WTC11 (cell line): ENCODE measurements around the gene TKT. TPM values are rescaled to one million over a fixed set of nuclear protein-coding genes. Genes with fewer than 3 reads are reported as not detected.

Experiments
- ATAC-seq: fragments of 200-7000 bp; cut with Tn5 transposase; 2 replicates; pipeline ENCODE4 v1.10.0; 2021; ENCODE audit warnings: mild to moderate bottlenecking, moderate library complexity
- CTCF ChIA-PET: fragments of 300-600 bp; sonication (Branson Sonifier 250); formaldehyde crosslinking; loops from one replicate; lab custom pipeline; 2021; ENCODE audit warnings: antibody characterized with exemption; lab: Charles Lee
- POLR2A ChIA-PET: fragments of 350-600 bp; sonication (Branson Sonifier 250); formaldehyde crosslinking; loops from one replicate; lab custom pipeline; 2021; ENCODE audit warnings: antibody characterized with exemption; lab: Charles Lee
- DNase-seq: peaks from one replicate; pipeline ENCODE4 v3.0.0; 2021; ENCODE audit warnings: low spot score
- H3K27ac Mint-ChIP-seq: 2 replicates; pipeline ENCODE4 v1.8.0; 2021; ENCODE audit warnings: mixed read lengths
- H3K27me3 Mint-ChIP-seq: 2 replicates; pipeline ENCODE4 v1.8.0; 2021; ENCODE audit warnings: low read depth, mild to moderate bottlenecking, moderate library complexity, mixed read lengths
- H3K36me3 Mint-ChIP-seq: 2 replicates; pipeline ENCODE4 v1.8.0; 2021; ENCODE audit warnings: mixed read lengths
- H3K4me1 Mint-ChIP-seq: 2 replicates; pipeline ENCODE4 v1.8.0; 2022; ENCODE audit warnings: mixed read lengths
- H3K4me3 Mint-ChIP-seq: 2 replicates; pipeline ENCODE4 v1.8.0; 2021; ENCODE audit warnings: mild to moderate bottlenecking, moderate library complexity, mixed read lengths
- H3K9me3 Mint-ChIP-seq: 2 replicates; pipeline ENCODE4 v1.8.0; 2021; ENCODE audit warnings: mixed read lengths
- EMX1 ChIP-seq: fragments of 250-450 bp; sonication (Bioruptor Pico); IDR thresholded peaks from 2 replicates; pipeline ENCODE4 v1.8.0; 2021; ENCODE audit warnings: mild to moderate bottlenecking
- HMGA2 ChIP-seq: fragments of 250-450 bp; sonication (Bioruptor Pico); IDR thresholded peaks from 2 replicates; pipeline ENCODE4 v1.4.0; 2021; ENCODE audit warnings: mild to moderate bottlenecking, moderate library complexity
- JAZF1 ChIP-seq: fragments of 250-450 bp; sonication (Bioruptor Pico); IDR thresholded peaks from 2 replicates; pipeline ENCODE4 v1.9.0; 2021; ENCODE audit warnings: moderate library complexity, mild to moderate bottlenecking, inconsistent platforms
- NFATC4 ChIP-seq: fragments of 250-450 bp; sonication (Bioruptor Pico); IDR thresholded peaks from 2 replicates; pipeline ENCODE4 v1.9.0; 2021; ENCODE audit warnings: mild to moderate bottlenecking
- NR1H2 ChIP-seq: sonication (generic); formaldehyde crosslinking; IDR thresholded peaks from 2 replicates; pipeline ENCODE4 v1.9.0; 2021; ENCODE audit warnings: mild to moderate bottlenecking, moderate library complexity, missing genetic modification reagents
- NR2C2 ChIP-seq: sonication (generic); formaldehyde crosslinking; IDR thresholded peaks from 2 replicates; pipeline ENCODE4 v1.8.0; 2022; ENCODE audit warnings: mild to moderate bottlenecking, missing genetic modification reagents
- OVOL2 ChIP-seq: fragments of 250-450 bp; sonication (Bioruptor Pico); IDR thresholded peaks from 2 replicates; pipeline ENCODE4 v1.9.0; 2021; ENCODE audit warnings: mild to moderate bottlenecking, borderline replicate concordance
- SOX15 ChIP-seq: fragments of 250-450 bp; sonication (Bioruptor Pico); IDR thresholded peaks from 2 replicates; pipeline ENCODE4 v1.9.0; 2021; ENCODE audit warnings: mild to moderate bottlenecking
- SP1 ChIP-seq: sonication (generic); formaldehyde crosslinking; conservative IDR thresholded peaks from 2 replicates; pipeline ENCODE4 v1.8.1; 2022; ENCODE audit warnings: missing genetic modification reagents
- TEAD1 ChIP-seq: sonication (generic); formaldehyde crosslinking; IDR thresholded peaks from 2 replicates; pipeline ENCODE4 v1.8.0; 2022; ENCODE audit warnings: mild to moderate bottlenecking, missing genetic modification reagents
- TEAD4 ChIP-seq: sonication (generic); formaldehyde crosslinking; IDR thresholded peaks from 2 replicates; pipeline ENCODE4 v1.8.0; 2022; ENCODE audit warnings: mild to moderate bottlenecking, missing genetic modification reagents
- ZNF317 ChIP-seq: sonication (generic); formaldehyde crosslinking; IDR thresholded peaks from 2 replicates; pipeline ENCODE4 v1.8.1; 2023; ENCODE audit warnings: low read depth, mild to moderate bottlenecking, moderate library complexity, missing genetic modification reagents, borderline replicate concordance
- ZNF396 ChIP-seq: fragments of 250-450 bp; sonication (Bioruptor Pico); IDR thresholded peaks from 2 replicates; pipeline ENCODE4 v1.8.0; 2021; ENCODE audit warnings: mild to moderate bottlenecking, moderate library complexity, borderline replicate concordance
- ZNF416 ChIP-seq: fragments of 250-450 bp; sonication (Bioruptor Pico); IDR thresholded peaks from 2 replicates; pipeline ENCODE4 v1.9.0; 2021; ENCODE audit warnings: mild to moderate bottlenecking, inconsistent platforms
- ZNF423 ChIP-seq: fragments of 250-450 bp; sonication (Bioruptor Pico); IDR thresholded peaks from 2 replicates; pipeline ENCODE4 v2.1.2; 2022; ENCODE audit warnings: mild to moderate bottlenecking, moderate library complexity
- total RNA-seq: library from RNA; stranded (reverse); gene quantifications from 3 replicates; pipeline ENCODE4 v1.2.3, GENCODE V29; 2021
- TF ChIP-seq, protein P1 (sequence below): sonication (generic); formaldehyde crosslinking; IDR thresholded peaks from 2 replicates; pipeline ENCODE4 v1.8.0; 2022; ENCODE audit warnings: mild to moderate bottlenecking, missing genetic modification reagents
- TF ChIP-seq, protein P2 (sequence below): sonication (generic); formaldehyde crosslinking; IDR thresholded peaks from 2 replicates; pipeline ENCODE4 v1.8.0; 2022; ENCODE audit warnings: mild to moderate bottlenecking, missing genetic modification reagents
- TF ChIP-seq, protein P3 (sequence below): sonication (generic); formaldehyde crosslinking; IDR thresholded peaks from 2 replicates; pipeline ENCODE4 v1.8.1; 2023; ENCODE audit warnings: mild to moderate bottlenecking, missing genetic modification reagents
- TF ChIP-seq, protein P4 (sequence below): sonication (generic); formaldehyde crosslinking; conservative IDR thresholded peaks from 2 replicates; pipeline ENCODE4 v1.8.1; 2023; ENCODE audit warnings: mild to moderate bottlenecking, low read depth, missing genetic modification reagents, moderate library complexity
- TF ChIP-seq, protein P5 (sequence below): fragments of 250-450 bp; sonication (Bioruptor Pico); IDR thresholded peaks from 2 replicates; pipeline ENCODE4 v1.9.0; 2021; ENCODE audit warnings: mild to moderate bottlenecking, borderline replicate concordance
- TF ChIP-seq, protein P6 (sequence below): sonication (generic); formaldehyde crosslinking; IDR thresholded peaks from 2 replicates; pipeline ENCODE4 v1.8.0; 2023; ENCODE audit warnings: mild to moderate bottlenecking, missing genetic modification reagents
- TF ChIP-seq, protein P7 (sequence below): fragments of 250-450 bp; sonication (Bioruptor Pico); IDR thresholded peaks from 2 replicates; pipeline ENCODE4 v1.9.0; 2021; ENCODE audit warnings: mild to moderate bottlenecking

The TKT gene
- total RNA-seq, 1 experiment from 2014 or later = 1,040 TPM

DNA sequence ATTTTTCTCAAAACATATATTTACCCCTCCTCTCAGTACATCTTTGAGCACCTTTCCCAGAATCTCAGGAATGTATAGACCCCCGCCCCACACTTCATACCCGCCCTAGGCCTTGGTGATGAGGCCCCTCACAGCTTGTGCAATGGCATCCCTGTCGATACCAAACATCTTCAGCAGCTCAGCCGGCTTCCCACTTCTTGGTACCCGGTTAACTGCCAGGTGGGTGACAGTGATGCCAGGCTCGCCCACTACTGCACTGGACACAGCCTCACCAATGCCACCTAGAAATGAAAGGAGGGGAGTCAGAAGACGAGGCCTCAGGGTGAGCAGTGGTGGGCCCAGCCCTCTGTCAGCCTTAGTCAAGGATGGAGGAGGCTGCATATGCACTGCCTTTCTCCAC is 30.2 kb downstream of the TKT start (continued):
- TF ChIP-seq, protein P1, sequence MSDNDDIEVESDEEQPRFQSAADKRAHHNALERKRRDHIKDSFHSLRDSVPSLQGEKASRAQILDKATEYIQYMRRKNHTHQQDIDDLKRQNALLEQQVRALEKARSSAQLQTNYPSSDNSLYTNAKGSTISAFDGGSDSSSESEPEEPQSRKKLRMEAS (CRISPR knock-in tag) = no peak
- TF ChIP-seq NR1H2 (CRISPR knock-in tag) = no peak
- TF ChIP-seq, protein P2, sequence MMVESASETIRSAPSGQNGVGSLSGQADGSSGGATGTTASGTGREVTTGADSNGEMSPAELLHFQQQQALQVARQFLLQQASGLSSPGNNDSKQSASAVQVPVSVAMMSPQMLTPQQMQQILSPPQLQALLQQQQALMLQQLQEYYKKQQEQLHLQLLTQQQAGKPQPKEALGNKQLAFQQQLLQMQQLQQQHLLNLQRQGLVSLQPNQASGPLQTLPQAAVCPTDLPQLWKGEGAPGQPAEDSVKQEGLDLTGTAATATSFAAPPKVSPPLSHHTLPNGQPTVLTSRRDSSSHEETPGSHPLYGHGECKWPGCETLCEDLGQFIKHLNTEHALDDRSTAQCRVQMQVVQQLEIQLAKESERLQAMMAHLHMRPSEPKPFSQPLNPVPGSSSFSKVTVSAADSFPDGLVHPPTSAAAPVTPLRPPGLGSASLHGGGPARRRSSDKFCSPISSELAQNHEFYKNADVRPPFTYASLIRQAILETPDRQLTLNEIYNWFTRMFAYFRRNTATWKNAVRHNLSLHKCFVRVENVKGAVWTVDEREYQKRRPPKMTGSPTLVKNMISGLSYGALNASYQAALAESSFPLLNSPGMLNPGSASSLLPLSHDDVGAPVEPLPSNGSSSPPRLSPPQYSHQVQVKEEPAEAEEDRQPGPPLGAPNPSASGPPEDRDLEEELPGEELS = no peak
- no peak for TF ChIP-seq HMGA2
- no peak for TF ChIP-seq ZNF423 (CRISPR knock-in tag)
- no peak for TF ChIP-seq OVOL2 (CRISPR knock-in tag)
- no peak for TF ChIP-seq TEAD4 (CRISPR knock-in tag)
- TF ChIP-seq TEAD1 (CRISPR knock-in tag) = no peak
- no peak for TF ChIP-seq ZNF416 (CRISPR knock-in tag)
- TF ChIP-seq, protein P3, sequence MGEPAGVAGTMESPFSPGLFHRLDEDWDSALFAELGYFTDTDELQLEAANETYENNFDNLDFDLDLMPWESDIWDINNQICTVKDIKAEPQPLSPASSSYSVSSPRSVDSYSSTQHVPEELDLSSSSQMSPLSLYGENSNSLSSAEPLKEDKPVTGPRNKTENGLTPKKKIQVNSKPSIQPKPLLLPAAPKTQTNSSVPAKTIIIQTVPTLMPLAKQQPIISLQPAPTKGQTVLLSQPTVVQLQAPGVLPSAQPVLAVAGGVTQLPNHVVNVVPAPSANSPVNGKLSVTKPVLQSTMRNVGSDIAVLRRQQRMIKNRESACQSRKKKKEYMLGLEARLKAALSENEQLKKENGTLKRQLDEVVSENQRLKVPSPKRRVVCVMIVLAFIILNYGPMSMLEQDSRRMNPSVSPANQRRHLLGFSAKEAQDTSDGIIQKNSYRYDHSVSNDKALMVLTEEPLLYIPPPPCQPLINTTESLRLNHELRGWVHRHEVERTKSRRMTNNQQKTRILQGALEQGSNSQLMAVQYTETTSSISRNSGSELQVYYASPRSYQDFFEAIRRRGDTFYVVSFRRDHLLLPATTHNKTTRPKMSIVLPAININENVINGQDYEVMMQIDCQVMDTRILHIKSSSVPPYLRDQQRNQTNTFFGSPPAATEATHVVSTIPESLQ = no peak
- TF ChIP-seq SOX15 (CRISPR knock-in tag) = no peak

DNA sequence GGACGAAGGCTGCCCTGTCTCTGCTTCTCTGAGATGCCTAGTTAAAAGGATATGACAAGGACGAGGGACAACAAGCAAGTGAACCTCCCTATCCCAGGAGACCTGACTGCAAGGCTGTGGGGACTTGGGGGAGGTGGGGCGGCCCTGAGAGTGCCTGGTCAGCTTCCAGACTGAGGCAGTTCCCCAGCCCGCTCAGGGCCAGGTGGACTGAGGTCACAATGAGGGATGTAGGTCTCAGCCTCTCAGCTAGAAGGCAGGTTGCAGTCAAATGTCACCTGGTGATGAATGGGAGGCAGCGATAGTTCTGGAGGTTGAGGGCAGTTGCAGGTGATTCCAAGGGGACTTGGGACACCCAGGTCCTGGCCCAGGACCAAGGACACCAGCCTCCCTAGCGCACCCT is 30.6 kb downstream of the TKT start:
- H3K36me3 Mint-ChIP-seq = peaks cover 65% of the 10 kb centered on the region
- TF ChIP-seq JAZF1 (CRISPR knock-in tag) (no peak), SOX15 (CRISPR knock-in tag) (no peak), NFATC4 (no peak), HMGA2 (no peak), ZNF317 (CRISPR knock-in tag) (no peak), TEAD4 (CRISPR knock-in tag) (no peak), ZNF396 (CRISPR knock-in tag) (no peak), SP1 (no peak), EMX1 (no peak), NR2C2 (CRISPR knock-in tag) (no peak)
- TF ChIP-seq, protein P4, sequence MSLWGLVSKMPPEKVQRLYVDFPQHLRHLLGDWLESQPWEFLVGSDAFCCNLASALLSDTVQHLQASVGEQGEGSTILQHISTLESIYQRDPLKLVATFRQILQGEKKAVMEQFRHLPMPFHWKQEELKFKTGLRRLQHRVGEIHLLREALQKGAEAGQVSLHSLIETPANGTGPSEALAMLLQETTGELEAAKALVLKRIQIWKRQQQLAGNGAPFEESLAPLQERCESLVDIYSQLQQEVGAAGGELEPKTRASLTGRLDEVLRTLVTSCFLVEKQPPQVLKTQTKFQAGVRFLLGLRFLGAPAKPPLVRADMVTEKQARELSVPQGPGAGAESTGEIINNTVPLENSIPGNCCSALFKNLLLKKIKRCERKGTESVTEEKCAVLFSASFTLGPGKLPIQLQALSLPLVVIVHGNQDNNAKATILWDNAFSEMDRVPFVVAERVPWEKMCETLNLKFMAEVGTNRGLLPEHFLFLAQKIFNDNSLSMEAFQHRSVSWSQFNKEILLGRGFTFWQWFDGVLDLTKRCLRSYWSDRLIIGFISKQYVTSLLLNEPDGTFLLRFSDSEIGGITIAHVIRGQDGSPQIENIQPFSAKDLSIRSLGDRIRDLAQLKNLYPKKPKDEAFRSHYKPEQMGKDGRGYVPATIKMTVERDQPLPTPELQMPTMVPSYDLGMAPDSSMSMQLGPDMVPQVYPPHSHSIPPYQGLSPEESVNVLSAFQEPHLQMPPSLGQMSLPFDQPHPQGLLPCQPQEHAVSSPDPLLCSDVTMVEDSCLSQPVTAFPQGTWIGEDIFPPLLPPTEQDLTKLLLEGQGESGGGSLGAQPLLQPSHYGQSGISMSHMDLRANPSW = no peak
- TF ChIP-seq, protein P5, sequence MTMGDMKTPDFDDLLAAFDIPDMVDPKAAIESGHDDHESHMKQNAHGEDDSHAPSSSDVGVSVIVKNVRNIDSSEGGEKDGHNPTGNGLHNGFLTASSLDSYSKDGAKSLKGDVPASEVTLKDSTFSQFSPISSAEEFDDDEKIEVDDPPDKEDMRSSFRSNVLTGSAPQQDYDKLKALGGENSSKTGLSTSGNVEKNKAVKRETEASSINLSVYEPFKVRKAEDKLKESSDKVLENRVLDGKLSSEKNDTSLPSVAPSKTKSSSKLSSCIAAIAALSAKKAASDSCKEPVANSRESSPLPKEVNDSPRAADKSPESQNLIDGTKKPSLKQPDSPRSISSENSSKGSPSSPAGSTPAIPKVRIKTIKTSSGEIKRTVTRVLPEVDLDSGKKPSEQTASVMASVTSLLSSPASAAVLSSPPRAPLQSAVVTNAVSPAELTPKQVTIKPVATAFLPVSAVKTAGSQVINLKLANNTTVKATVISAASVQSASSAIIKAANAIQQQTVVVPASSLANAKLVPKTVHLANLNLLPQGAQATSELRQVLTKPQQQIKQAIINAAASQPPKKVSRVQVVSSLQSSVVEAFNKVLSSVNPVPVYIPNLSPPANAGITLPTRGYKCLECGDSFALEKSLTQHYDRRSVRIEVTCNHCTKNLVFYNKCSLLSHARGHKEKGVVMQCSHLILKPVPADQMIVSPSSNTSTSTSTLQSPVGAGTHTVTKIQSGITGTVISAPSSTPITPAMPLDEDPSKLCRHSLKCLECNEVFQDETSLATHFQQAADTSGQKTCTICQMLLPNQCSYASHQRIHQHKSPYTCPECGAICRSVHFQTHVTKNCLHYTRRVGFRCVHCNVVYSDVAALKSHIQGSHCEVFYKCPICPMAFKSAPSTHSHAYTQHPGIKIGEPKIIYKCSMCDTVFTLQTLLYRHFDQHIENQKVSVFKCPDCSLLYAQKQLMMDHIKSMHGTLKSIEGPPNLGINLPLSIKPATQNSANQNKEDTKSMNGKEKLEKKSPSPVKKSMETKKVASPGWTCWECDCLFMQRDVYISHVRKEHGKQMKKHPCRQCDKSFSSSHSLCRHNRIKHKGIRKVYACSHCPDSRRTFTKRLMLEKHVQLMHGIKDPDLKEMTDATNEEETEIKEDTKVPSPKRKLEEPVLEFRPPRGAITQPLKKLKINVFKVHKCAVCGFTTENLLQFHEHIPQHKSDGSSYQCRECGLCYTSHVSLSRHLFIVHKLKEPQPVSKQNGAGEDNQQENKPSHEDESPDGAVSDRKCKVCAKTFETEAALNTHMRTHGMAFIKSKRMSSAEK (CRISPR knock-in tag) = no peak
- TF ChIP-seq, protein P6, sequence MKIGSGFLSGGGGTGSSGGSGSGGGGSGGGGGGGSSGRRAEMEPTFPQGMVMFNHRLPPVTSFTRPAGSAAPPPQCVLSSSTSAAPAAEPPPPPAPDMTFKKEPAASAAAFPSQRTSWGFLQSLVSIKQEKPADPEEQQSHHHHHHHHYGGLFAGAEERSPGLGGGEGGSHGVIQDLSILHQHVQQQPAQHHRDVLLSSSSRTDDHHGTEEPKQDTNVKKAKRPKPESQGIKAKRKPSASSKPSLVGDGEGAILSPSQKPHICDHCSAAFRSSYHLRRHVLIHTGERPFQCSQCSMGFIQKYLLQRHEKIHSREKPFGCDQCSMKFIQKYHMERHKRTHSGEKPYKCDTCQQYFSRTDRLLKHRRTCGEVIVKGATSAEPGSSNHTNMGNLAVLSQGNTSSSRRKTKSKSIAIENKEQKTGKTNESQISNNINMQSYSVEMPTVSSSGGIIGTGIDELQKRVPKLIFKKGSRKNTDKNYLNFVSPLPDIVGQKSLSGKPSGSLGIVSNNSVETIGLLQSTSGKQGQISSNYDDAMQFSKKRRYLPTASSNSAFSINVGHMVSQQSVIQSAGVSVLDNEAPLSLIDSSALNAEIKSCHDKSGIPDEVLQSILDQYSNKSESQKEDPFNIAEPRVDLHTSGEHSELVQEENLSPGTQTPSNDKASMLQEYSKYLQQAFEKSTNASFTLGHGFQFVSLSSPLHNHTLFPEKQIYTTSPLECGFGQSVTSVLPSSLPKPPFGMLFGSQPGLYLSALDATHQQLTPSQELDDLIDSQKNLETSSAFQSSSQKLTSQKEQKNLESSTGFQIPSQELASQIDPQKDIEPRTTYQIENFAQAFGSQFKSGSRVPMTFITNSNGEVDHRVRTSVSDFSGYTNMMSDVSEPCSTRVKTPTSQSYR (CRISPR knock-in tag) = no peak
- TF ChIP-seq, protein P7, sequence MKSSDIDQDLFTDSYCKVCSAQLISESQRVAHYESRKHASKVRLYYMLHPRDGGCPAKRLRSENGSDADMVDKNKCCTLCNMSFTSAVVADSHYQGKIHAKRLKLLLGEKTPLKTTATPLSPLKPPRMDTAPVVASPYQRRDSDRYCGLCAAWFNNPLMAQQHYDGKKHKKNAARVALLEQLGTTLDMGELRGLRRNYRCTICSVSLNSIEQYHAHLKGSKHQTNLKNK (CRISPR knock-in tag) = no peak

More for the DNA sequence above, 30.6 kb downstream of the TKT start:
- ATAC-seq (no peak), DNase-seq (no peak)
- H3K27me3 Mint-ChIP-seq = no peaks in the 10 kb centered on the region
- POLR2A ChIA-PET = no interaction called here
- H3K4me1 Mint-ChIP-seq = peaks cover 5% of the 10 kb centered on the region
- H3K27ac Mint-ChIP-seq = no peak overlapping the region
- CTCF ChIA-PET = no interaction called here
- H3K4me3 Mint-ChIP-seq = no peak overlapping the region
- no peaks in the 10 kb centered on the region for H3K9me3 Mint-ChIP-seq
